Bronchial epithelial cell (primary cell): ENCODE data around the gene BEST1. TPM values are rescaled to one million over a fixed set of nuclear protein-coding genes. Genes with fewer than 3 reads are reported as not detected.

Experiments
- DNase-seq: peaks from one replicate; pipeline ENCODE4 v3.0.0-alpha.2; 2010; ENCODE audit warnings: low read depth
- FAIRE-seq: peaks from 2 replicates; lab custom pipeline; 2011; peaks lifted over from hg19 to GRCh38; lab: Jason Lieb, UNC
- H3K27me3 ChIP-seq: 2 replicates; pipeline ENCODE4 v1.5.1; 2011; ENCODE audit warnings: low read length; ENCODE audit not compliant: control insufficient read depth, insufficient read depth
- H3K36me3 ChIP-seq: 2 replicates; pipeline ENCODE4 v1.5.1; 2011; ENCODE audit warnings: low read length; ENCODE audit not compliant: control insufficient read depth, insufficient read depth
- H3K4me3 ChIP-seq: 2 replicates; pipeline ENCODE4 v1.5.1; 2011; ENCODE audit warnings: mild to moderate bottlenecking, low read depth, low read length, control low read depth
- total RNA-seq: library from RNA; depleted of rRNA; stranded (reverse); fragments of >200 nt; gene quantifications from 2 replicates; pipeline ENCODE4 v1.2.1, GENCODE V29; 2014
- TF ChIP-seq, protein P1 (sequence below): IDR thresholded peaks from 2 replicates; pipeline ENCODE4 v1.5.1; 2011; ENCODE audit warnings: mild to moderate bottlenecking, moderate library complexity, low read length, control low read depth, inconsistent platforms; ENCODE audit not compliant: insufficient read depth, severe bottlenecking

Gene BEST1
- total RNA-seq, 1 donor from 2014 or later, result 3.7 TPM

GRCh38 chr11:61908730-61909316, 41.3 kb upstream of the BEST1 start:
- H3K27me3 ChIP-seq, result peaks cover 5% of the 10 kb centered on the region
- DNase-seq (no peak), FAIRE-seq (no peak)
- TF ChIP-seq, protein P1, sequence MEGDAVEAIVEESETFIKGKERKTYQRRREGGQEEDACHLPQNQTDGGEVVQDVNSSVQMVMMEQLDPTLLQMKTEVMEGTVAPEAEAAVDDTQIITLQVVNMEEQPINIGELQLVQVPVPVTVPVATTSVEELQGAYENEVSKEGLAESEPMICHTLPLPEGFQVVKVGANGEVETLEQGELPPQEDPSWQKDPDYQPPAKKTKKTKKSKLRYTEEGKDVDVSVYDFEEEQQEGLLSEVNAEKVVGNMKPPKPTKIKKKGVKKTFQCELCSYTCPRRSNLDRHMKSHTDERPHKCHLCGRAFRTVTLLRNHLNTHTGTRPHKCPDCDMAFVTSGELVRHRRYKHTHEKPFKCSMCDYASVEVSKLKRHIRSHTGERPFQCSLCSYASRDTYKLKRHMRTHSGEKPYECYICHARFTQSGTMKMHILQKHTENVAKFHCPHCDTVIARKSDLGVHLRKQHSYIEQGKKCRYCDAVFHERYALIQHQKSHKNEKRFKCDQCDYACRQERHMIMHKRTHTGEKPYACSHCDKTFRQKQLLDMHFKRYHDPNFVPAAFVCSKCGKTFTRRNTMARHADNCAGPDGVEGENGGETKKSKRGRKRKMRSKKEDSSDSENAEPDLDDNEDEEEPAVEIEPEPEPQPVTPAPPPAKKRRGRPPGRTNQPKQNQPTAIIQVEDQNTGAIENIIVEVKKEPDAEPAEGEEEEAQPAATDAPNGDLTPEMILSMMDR, result no peak
- H3K36me3 ChIP-seq, result no peaks in the 10 kb centered on the region
- no peak overlapping the region for H3K4me3 ChIP-seq

DNA sequence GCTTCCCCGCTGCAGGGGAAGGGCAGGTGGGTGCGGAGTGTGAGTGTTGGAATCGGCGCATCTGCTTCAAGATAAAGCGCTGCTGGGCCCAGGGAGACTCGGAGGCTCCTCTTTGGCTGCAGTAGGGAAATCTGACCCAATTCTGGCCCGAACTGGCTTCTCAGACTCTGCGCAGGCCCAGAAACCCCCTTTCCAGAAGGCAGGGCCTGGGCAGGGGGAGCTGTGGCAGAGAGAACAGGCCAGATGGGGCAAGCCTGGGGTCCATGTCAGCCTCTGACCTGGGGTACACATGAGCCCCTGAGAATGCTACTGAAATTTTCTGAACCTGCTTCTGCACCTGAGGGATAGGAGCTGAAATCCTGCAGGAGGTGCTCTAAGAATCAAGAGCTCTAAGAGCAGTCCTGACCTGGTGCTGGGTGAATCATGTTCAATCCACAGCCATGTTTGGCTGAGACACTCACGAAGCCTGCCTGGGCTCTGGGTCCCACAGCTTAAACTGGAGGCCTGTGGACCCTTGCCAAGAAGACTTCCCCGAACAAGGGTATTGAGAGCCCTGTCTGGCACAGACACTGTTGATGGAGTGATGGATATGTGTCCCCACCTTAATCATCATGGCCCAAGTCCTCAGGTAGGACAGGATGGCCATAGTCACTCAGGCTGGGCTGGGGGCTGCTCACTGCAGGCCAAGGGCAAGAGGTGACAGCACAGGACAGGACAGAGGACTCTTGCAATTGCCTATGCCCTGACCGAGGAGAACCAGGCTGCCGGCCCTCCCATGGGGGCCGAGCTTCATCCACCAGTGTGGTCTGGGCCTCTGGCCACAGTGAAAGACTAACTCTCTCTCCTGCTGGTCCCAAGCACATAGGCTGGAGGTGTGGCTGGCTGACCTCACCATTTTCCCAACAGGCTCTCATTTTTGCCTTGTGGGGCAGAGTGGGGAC, 39.7 kb upstream of the BEST1 start:
- DNase-seq, result no peak
- TF ChIP-seq, protein P1, result no peak
- H3K36me3 ChIP-seq, result no peaks in the 10 kb centered on the region
- no peak overlapping the region for H3K4me3 ChIP-seq
- FAIRE-seq, result no peak
- peaks cover 4% of the 10 kb centered on the region for H3K27me3 ChIP-seq

DNA sequence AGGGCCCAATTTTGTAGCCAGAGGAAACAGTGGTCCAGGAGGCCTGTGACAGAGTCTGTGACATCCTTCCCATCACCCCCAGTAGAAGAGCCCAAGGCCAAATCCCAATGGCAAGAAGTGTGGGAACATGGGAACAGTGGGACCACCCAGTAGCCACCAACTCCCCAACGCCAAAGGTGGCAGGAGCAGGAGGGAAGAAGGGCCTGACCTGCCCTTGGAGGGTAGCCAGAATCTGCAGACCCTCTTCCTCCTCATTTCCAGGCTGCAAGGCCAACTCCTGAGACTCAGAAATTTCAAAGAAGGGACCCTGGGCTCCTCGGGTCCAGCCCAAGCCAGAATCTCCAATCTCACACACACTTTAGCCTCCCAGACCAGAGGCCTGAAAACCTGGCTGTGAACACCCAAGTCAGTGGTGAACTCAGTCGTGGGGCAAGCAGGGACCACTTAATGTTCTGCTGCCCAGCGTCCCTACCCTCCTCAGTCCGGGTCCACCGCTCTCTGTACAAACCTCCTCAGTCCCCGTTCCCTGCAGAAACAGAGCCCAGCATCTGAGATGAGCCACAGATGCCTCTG, 38.9 kb upstream of the BEST1 start:
- no peak for DNase-seq
- no peak for FAIRE-seq
- peaks cover 5% of the 10 kb centered on the region for H3K27me3 ChIP-seq
- TF ChIP-seq, protein P1, result no peak
- no peaks in the 10 kb centered on the region for H3K36me3 ChIP-seq
- H3K4me3 ChIP-seq, result no peak overlapping the region

DNA sequence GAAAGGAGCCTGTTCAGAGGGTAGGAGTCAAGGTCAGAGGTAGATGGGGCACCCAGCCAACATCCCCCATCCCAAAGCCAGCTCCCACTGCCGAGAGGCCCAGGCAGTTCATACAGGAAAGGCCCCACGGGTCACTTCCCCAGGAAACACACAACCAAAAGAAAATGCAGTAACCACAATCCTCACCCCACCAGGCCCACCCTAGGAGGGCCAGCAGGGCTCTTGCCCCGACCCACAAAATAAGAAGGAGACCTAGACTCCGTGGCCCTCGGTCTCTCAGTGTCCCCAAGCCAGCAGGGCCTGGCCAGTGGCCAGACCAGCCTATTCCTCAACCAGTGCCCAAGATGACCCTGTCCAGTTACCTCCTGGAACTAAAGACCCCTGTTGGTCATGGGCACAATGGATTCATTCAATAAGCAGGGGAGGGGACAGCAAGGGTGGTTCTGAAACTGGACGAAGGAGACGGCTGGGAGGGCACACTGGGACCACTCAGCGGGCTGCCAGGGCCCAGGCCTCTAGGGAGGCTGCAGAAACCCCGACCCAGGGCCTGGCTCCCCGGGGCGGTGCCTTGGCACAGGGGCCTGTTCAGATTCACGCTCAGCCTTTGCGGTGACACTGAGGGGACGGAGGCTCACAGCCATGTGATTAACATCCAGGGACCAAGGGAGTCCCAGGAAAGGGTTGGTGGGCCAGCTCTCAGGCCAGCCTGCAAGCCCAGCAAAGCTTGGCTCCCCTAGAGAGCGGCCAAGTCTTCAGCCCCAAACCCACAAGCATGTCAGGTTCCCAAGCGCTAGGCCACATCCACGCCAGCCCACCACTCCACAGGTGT, 38.2 kb upstream of the BEST1 start:
- H3K4me3 ChIP-seq, result no peak overlapping the region
- no peak for DNase-seq
- TF ChIP-seq, protein P1, result no peak
- H3K36me3 ChIP-seq, result no peaks in the 10 kb centered on the region
- FAIRE-seq, result no peak
- H3K27me3 ChIP-seq, result peaks cover 9% of the 10 kb centered on the region

- Histone ChIP-seq H3K27me3 (peaks cover 9% of the 10 kb centered on the region), H3K36me3 (no peaks in the 10 kb centered on the region), H3K4me3 (no peak overlapping the region)
- FAIRE-seq, result no peak
- DNase-seq, result no peak
- TF ChIP-seq, protein P1, result no peak
Measured at GRCh38 chr11:61912530-61912898, 37.6 kb upstream of the BEST1 start.
